ENCODE results near the gene AMPH.

GRCh38 chr7:38565289-38565688 lies 65.9 kb downstream of the AMPH start:
- TF ChIP-seq CTCF (IDR thresholded peaks at IDR 0.05) (no peak), POLR2A (IDR thresholded peaks at IDR 0.05) (no peak)

All from thyroid gland (tissue), 4 donors.